ENCODE data around the gene TCTA.

DNA sequence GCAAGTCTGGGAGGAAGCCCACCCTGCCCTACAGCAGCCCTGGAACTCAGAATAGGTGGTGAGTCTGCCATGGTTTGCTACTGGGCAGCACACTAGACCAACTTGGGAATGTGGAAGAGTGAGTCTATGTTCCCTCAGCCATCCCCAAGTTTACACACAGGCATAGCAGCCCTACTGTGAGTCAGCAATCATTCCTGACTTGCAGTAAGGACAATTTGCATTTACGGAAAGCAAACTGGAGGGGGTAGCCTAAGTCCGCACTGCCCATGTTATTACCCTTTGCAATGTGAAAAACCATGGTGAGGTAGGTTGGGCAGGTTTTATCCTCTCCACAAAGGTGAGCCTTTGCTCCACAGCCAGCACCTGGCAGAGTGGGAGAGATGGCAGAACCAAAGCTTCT, 4.6 kb downstream of the TCTA start:
- TF ChIP-seq, protein P1, sequence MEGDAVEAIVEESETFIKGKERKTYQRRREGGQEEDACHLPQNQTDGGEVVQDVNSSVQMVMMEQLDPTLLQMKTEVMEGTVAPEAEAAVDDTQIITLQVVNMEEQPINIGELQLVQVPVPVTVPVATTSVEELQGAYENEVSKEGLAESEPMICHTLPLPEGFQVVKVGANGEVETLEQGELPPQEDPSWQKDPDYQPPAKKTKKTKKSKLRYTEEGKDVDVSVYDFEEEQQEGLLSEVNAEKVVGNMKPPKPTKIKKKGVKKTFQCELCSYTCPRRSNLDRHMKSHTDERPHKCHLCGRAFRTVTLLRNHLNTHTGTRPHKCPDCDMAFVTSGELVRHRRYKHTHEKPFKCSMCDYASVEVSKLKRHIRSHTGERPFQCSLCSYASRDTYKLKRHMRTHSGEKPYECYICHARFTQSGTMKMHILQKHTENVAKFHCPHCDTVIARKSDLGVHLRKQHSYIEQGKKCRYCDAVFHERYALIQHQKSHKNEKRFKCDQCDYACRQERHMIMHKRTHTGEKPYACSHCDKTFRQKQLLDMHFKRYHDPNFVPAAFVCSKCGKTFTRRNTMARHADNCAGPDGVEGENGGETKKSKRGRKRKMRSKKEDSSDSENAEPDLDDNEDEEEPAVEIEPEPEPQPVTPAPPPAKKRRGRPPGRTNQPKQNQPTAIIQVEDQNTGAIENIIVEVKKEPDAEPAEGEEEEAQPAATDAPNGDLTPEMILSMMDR (conservative IDR thresholded peaks at IDR 0.05; ENCODE audit: low read length), result no peak
- no peak for TF ChIP-seq EZH2phosphoT487 (IDR thresholded peaks at IDR 0.05; ENCODE audit: borderline replicate concordance)
